Activated CD8-positive, alpha-beta memory T cell treated with anti-CD3 and anti-CD28 coated beads, Interleukin-2, amount 50 U/mL, for 1 hour (primary cell): ENCODE data around the gene MPPED2.
"Not testable (repeated sequence)": the region's sequence is repeated elsewhere in the genome, so short reads cannot be mapped to it uniquely, and the experiment has no call there.

ENCODE experiments used
- DNase-seq: peaks from one replicate; pipeline ENCODE4 v3.0.0-alpha.2; 2020; ENCODE audit errors: extremely low read depth

MPPED2 gene

GRCh38 chr11:30579415-30580175 lies 6.6 kb downstream of the MPPED2 start:
- DNase-seq = no peak

GRCh38 chr11:30578406-30578805 lies 7.7 kb downstream of the MPPED2 start:
- DNase-seq = no peak

GRCh38 chr11:30573951-30574350 lies 12.2 kb downstream of the MPPED2 start:
- DNase-seq = no peak

- no peak for DNase-seq
These were observed 17.2 kb downstream of the MPPED2 start for GRCh38 chr11:30568931-30569330.

GRCh38 chr11:30567644-30568043 lies 18.5 kb downstream of the MPPED2 start:
- DNase-seq = no peak

- DNase-seq = no peak
These were observed 19.0 kb downstream of the MPPED2 start for GRCh38 chr11:30567120-30567519.

- no peak for DNase-seq
These were observed 19.7 kb downstream of the MPPED2 start for GRCh38 chr11:30566482-30566881.

- DNase-seq = no peak
These were observed 21.1 kb downstream of the MPPED2 start for GRCh38 chr11:30565027-30565426.

GRCh38 chr11:30561691-30562415 lies 24.3 kb downstream of the MPPED2 start:
- no peak for DNase-seq

GRCh38 chr11:30560206-30561106 lies 25.7 kb downstream of the MPPED2 start:
- DNase-seq = no peak

- no peak for DNase-seq
These were observed 27.1 kb downstream of the MPPED2 start for GRCh38 chr11:30559004-30559403.

GRCh38 chr11:30554587-30554986 lies 31.6 kb downstream of the MPPED2 start:
- DNase-seq = not testable (repeated sequence)

- DNase-seq = no peak
These were observed 32.5 kb downstream of the MPPED2 start for GRCh38 chr11:30553521-30554110.

GRCh38 chr11:30552839-30553238 lies 33.3 kb downstream of the MPPED2 start:
- no peak for DNase-seq

- DNase-seq = no peak
These were observed 36.1 kb downstream of the MPPED2 start for GRCh38 chr11:30550022-30550542.

- DNase-seq = no peak
These were observed 36.6 kb downstream of the MPPED2 start for GRCh38 chr11:30549565-30549964.

GRCh38 chr11:30546334-30546733 lies 39.8 kb downstream of the MPPED2 start:
- DNase-seq = no peak

- no peak for DNase-seq
These were observed 40.6 kb downstream of the MPPED2 start for GRCh38 chr11:30545507-30545906.

- DNase-seq = no peak
These were observed 43.1 kb downstream of the MPPED2 start for GRCh38 chr11:30543066-30543465.

GRCh38 chr11:30540781-30541180 lies 45.4 kb downstream of the MPPED2 start:
- DNase-seq = no peak

GRCh38 chr11:30538251-30538650 lies 47.9 kb downstream of the MPPED2 start:
- no peak for DNase-seq

GRCh38 chr11:30535818-30536217 lies 50.3 kb downstream of the MPPED2 start:
- DNase-seq = no peak
